ENCODE measurements around the gene ST3GAL5.
"Not testable (repeated sequence)": the region's sequence is repeated elsewhere in the genome, so short reads cannot be mapped to it uniquely, and the experiment has no call there.

ST3GAL5 gene

GRCh38 chr2:85889627-85890281 lies 964 bp upstream of the ST3GAL5 start:
- peaks cover 37% of the 10 kb centered on the region for H3K27me3 ChIP-seq (ENCODE audit: insufficient read depth, low read length)
- H3K9ac ChIP-seq (ENCODE audit: low read depth, low read length) = peak overlapping the region; percentile 34
- H3K27ac ChIP-seq (ENCODE audit: low read depth, low read length) = no peak overlapping the region
- no peaks in the 10 kb centered on the region for H3K9me3 ChIP-seq (ENCODE audit: insufficient read depth, low read depth, low read length)
- peaks cover 12% of the 10 kb centered on the region for H3K4me1 ChIP-seq (ENCODE audit: insufficient read depth, low read length)
- no peaks in the 10 kb centered on the region for H3K36me3 ChIP-seq (ENCODE audit: insufficient read depth, low read length)
- H3K4me3 ChIP-seq (ENCODE audit: low read length) = peak overlapping the region; percentile 87
- 77% methylated on average over 19 of the region's 22 CpGs for WGBS

- H3K4me3 ChIP-seq (ENCODE audit: low read length) = peak overlapping the region; percentile 87
- peaks cover 37% of the 10 kb centered on the region for H3K27me3 ChIP-seq (ENCODE audit: insufficient read depth, low read length)
- no peaks in the 10 kb centered on the region for H3K36me3 ChIP-seq (ENCODE audit: insufficient read depth, low read length)
- H3K27ac ChIP-seq (ENCODE audit: low read depth, low read length) = no peak overlapping the region
- H3K9ac ChIP-seq (ENCODE audit: low read depth, low read length) = peak overlapping the region; percentile 60
- peaks cover 12% of the 10 kb centered on the region for H3K4me1 ChIP-seq (ENCODE audit: insufficient read depth, low read length)
- no peaks in the 10 kb centered on the region for H3K9me3 ChIP-seq (ENCODE audit: insufficient read depth, low read depth, low read length)
- WGBS = 7% methylated on average over 47 of the region's 47 CpGs
These were observed 638 bp downstream of the ST3GAL5 start for GRCh38 chr2:85888020-85888683.

GRCh38 chr2:85887566-85888019 lies 1.2 kb downstream of the ST3GAL5 start:
- Histone ChIP-seq H3K27me3 (ENCODE audit: insufficient read depth, low read length) (peaks cover 37% of the 10 kb centered on the region), H3K36me3 (ENCODE audit: insufficient read depth, low read length) (no peaks in the 10 kb centered on the region), H3K9ac (ENCODE audit: low read depth, low read length) (no peak overlapping the region), H3K4me1 (ENCODE audit: insufficient read depth, low read length) (peaks cover 12% of the 10 kb centered on the region), H3K9me3 (ENCODE audit: insufficient read depth, low read depth, low read length) (no peaks in the 10 kb centered on the region), H3K27ac (ENCODE audit: low read depth, low read length) (no peak overlapping the region), H3K4me3 (ENCODE audit: low read length) (peak overlapping the region; percentile 87)
- WGBS = 42% methylated on average over 10 of the region's 10 CpGs

GRCh38 chr2:85886590-85886989 lies 2.2 kb downstream of the ST3GAL5 start:
- H3K9me3 ChIP-seq (ENCODE audit: insufficient read depth, low read depth, low read length) = 0 out of 2 replicates have a peak, but pooled peaks cover 6% of the 10 kb centered on the region
- H3K4me1 ChIP-seq (ENCODE audit: insufficient read depth, low read length) = peaks cover 12% of the 10 kb centered on the region
- 76% methylated on average over 11 of the region's 11 CpGs for WGBS
- no peak overlapping the region for H3K4me3 ChIP-seq (ENCODE audit: low read length)
- no peaks in the 10 kb centered on the region for H3K36me3 ChIP-seq (ENCODE audit: insufficient read depth, low read length)
- peaks cover 37% of the 10 kb centered on the region for H3K27me3 ChIP-seq (ENCODE audit: insufficient read depth, low read length)
- no peak overlapping the region for H3K9ac ChIP-seq (ENCODE audit: low read depth, low read length)
- no peak overlapping the region for H3K27ac ChIP-seq (ENCODE audit: low read depth, low read length)

- no peak overlapping the region for H3K27ac ChIP-seq (ENCODE audit: low read depth, low read length)
- H3K4me3 ChIP-seq (ENCODE audit: low read length) = no peak overlapping the region
- WGBS = 80% methylated on average over 7 of the region's 8 CpGs
- no peak overlapping the region for H3K9ac ChIP-seq (ENCODE audit: low read depth, low read length)
- H3K36me3 ChIP-seq (ENCODE audit: insufficient read depth, low read length) = no peaks in the 10 kb centered on the region
- peaks cover 37% of the 10 kb centered on the region for H3K27me3 ChIP-seq (ENCODE audit: insufficient read depth, low read length)
- peaks cover 12% of the 10 kb centered on the region for H3K4me1 ChIP-seq (ENCODE audit: insufficient read depth, low read length)
- 0 out of 2 replicates have a peak, but pooled peaks cover 6% of the 10 kb centered on the region for H3K9me3 ChIP-seq (ENCODE audit: insufficient read depth, low read depth, low read length)
These were observed 2.6 kb downstream of the ST3GAL5 start for GRCh38 chr2:85886141-85886540.

- not testable (repeated sequence) for H3K36me3 ChIP-seq (ENCODE audit: insufficient read depth, low read length); H3K9ac ChIP-seq (ENCODE audit: low read depth, low read length); H3K27me3 ChIP-seq (ENCODE audit: insufficient read depth, low read length); H3K4me3 ChIP-seq (ENCODE audit: low read length); H3K27ac ChIP-seq (ENCODE audit: low read depth, low read length); H3K4me1 ChIP-seq (ENCODE audit: insufficient read depth, low read length); H3K9me3 ChIP-seq (ENCODE audit: insufficient read depth, low read depth, low read length)
- WGBS = 93% methylated on average over 1 of the region's 1 CpG
These were observed 7.0 kb downstream of the ST3GAL5 start for GRCh38 chr2:85881781-85882180.

GRCh38 chr2:85880716-85881328 lies 8.0 kb downstream of the ST3GAL5 start:
- H3K36me3 ChIP-seq (ENCODE audit: insufficient read depth, low read length); H3K9ac ChIP-seq (ENCODE audit: low read depth, low read length); H3K4me1 ChIP-seq (ENCODE audit: insufficient read depth, low read length); H3K27ac ChIP-seq (ENCODE audit: low read depth, low read length); H3K9me3 ChIP-seq (ENCODE audit: insufficient read depth, low read depth, low read length); H3K4me3 ChIP-seq (ENCODE audit: low read length); H3K27me3 ChIP-seq (ENCODE audit: insufficient read depth, low read length): not testable (repeated sequence)
- WGBS = 56% methylated on average over 3 of the region's 4 CpGs

GRCh38 chr2:85878719-85879370 lies 9.9 kb downstream of the ST3GAL5 start:
- H3K27ac ChIP-seq (ENCODE audit: low read depth, low read length) = no peak overlapping the region
- H3K9ac ChIP-seq (ENCODE audit: low read depth, low read length) = no peak overlapping the region
- 0 out of 2 replicates have a peak, but pooled peaks cover 6% of the 10 kb centered on the region for H3K9me3 ChIP-seq (ENCODE audit: insufficient read depth, low read depth, low read length)
- 0 out of 2 replicates have a peak, but pooled peaks cover 8% of the 10 kb centered on the region for H3K4me1 ChIP-seq (ENCODE audit: insufficient read depth, low read length)
- WGBS = 92% methylated on average over 9 of the region's 9 CpGs
- no peak overlapping the region for H3K4me3 ChIP-seq (ENCODE audit: low read length)
- no peaks in the 10 kb centered on the region for H3K36me3 ChIP-seq (ENCODE audit: insufficient read depth, low read length)
- H3K27me3 ChIP-seq (ENCODE audit: insufficient read depth, low read length) = no peaks in the 10 kb centered on the region

- no peak overlapping the region for H3K9ac ChIP-seq (ENCODE audit: low read depth, low read length)
- 0 out of 2 replicates have a peak, but pooled peaks cover 8% of the 10 kb centered on the region for H3K4me1 ChIP-seq (ENCODE audit: insufficient read depth, low read length)
- WGBS = 76% methylated on average over 7 of the region's 8 CpGs
- no peaks in the 10 kb centered on the region for H3K27me3 ChIP-seq (ENCODE audit: insufficient read depth, low read length)
- H3K9me3 ChIP-seq (ENCODE audit: insufficient read depth, low read depth, low read length) = no peaks in the 10 kb centered on the region
- no peak overlapping the region for H3K27ac ChIP-seq (ENCODE audit: low read depth, low read length)
- no peaks in the 10 kb centered on the region for H3K36me3 ChIP-seq (ENCODE audit: insufficient read depth, low read length)
- no peak overlapping the region for H3K4me3 ChIP-seq (ENCODE audit: low read length)
These were observed 13.3 kb downstream of the ST3GAL5 start for GRCh38 chr2:85875350-85876050.

GRCh38 chr2:85873679-85874078 lies 15.1 kb downstream of the ST3GAL5 start:
- 93% methylated on average over 4 of the region's 4 CpGs for WGBS
- Histone ChIP-seq H3K36me3 (ENCODE audit: insufficient read depth, low read length) (no peaks in the 10 kb centered on the region), H3K9me3 (ENCODE audit: insufficient read depth, low read depth, low read length) (no peaks in the 10 kb centered on the region), H3K27me3 (ENCODE audit: insufficient read depth, low read length) (no peaks in the 10 kb centered on the region), H3K27ac (ENCODE audit: low read depth, low read length) (no peak overlapping the region), H3K4me3 (ENCODE audit: low read length) (no peak overlapping the region), H3K9ac (ENCODE audit: low read depth, low read length) (no peak overlapping the region), H3K4me1 (ENCODE audit: insufficient read depth, low read length) (0 out of 2 replicates have a peak, but pooled peaks cover 8% of the 10 kb centered on the region)

Data from HUES64 (cell line).